ENCODE results near the gene SLC35F3.
"Not testable (repeated sequence)": the region's sequence is repeated elsewhere in the genome, so short reads cannot be mapped to it uniquely, and the experiment has no call there.

SLC35F3 gene

DNA sequence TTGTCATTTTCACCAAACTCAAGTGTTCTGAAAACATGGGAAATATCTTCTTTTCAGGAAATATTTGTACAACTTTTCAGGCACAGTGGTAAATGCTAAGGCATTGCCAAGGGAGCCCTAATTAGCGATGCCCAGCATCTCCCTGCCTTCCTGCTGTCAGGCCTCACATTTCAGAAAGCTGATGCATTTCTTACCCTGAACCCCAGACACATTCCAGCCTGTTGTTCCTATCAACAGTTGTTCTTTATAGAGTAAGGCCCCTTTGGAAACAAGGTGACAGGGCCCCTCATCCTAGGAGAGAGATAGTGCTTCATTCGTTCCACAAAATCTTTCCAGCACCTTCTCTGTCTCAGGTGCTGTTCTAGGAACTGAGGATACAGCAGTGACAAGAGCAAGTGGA lies 332.9 kb downstream of the SLC35F3 start:
- H3K27ac ChIP-seq (ENCODE audit: insufficient read depth, low read depth, low read length, poor library complexity, severe bottlenecking) = no peak overlapping the region
- 80 to 86% methylated on average over 2 of the region's 2 CpGs for WGBS, 2 experiments
- no peak overlapping the region for H3K4me3 ChIP-seq (ENCODE audit: insufficient read depth, low read depth, low read length)
- no peaks in the 10 kb centered on the region for H3K9me3 ChIP-seq (ENCODE audit: control insufficient read depth, low read length)
- no peaks in the 10 kb centered on the region for H3K36me3 ChIP-seq (ENCODE audit: control insufficient read depth, insufficient read depth, low read length)
- no peaks in the 10 kb centered on the region for H3K4me1 ChIP-seq (ENCODE audit: control insufficient read depth, insufficient read depth, low read length)
- no peaks in the 10 kb centered on the region for H3K27me3 ChIP-seq (ENCODE audit: control insufficient read depth, insufficient read depth, low read length, poor library complexity, severe bottlenecking)

DNA sequence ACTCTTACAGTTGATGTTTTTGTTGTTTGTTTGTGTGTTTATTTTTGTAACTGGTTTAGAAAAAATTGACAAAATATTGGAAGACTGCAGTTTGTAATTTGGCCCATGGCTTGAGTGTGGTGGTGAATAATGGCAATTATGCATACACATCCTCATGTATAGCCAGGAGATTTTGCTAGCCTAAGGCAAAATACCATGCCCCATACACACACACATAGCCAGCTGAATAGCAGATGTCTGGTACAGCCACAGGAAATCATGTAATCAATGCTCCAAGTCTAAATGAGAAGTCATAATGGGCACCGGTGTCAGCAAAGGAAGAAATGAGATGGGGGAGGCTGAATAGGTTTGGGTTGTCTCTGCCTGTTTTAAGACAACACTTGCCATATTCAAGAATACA lies 333.6 kb downstream of the SLC35F3 start:
- 89 to 100% methylated on average over 1 of the region's 1 CpG for WGBS, 2 experiments
- Histone ChIP-seq H3K27me3 (ENCODE audit: control insufficient read depth, insufficient read depth, low read length, poor library complexity, severe bottlenecking) (no peaks in the 10 kb centered on the region), H3K4me1 (ENCODE audit: control insufficient read depth, insufficient read depth, low read length) (no peaks in the 10 kb centered on the region), H3K9me3 (ENCODE audit: control insufficient read depth, low read length) (no peaks in the 10 kb centered on the region), H3K36me3 (ENCODE audit: control insufficient read depth, insufficient read depth, low read length) (no peaks in the 10 kb centered on the region), H3K4me3 (ENCODE audit: insufficient read depth, low read depth, low read length) (no peak overlapping the region), H3K27ac (ENCODE audit: insufficient read depth, low read depth, low read length, poor library complexity, severe bottlenecking) (no peak overlapping the region)

DNA sequence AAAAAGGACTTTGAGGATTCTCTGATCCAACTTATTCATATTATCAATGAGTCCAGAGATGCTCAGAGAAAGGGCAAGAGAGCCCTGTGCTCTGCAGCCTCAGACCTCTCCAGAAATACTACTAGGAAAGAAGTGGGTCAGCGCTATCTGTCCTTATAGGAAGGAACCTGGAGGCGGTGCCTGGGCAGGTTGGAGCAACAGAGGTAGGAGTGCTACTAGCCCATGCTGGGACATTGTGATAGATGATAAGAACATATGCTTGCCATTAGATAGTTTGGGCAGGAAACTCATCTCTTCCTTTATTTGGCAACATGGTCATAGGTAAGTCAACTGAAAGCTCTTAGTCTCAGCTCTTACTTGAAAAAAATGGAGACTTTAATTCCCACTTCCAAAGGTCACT lies 335.0 kb downstream of the SLC35F3 start:
- 94 to 98% methylated on average over 2 of the region's 2 CpGs for WGBS, 2 experiments
- H3K4me1 ChIP-seq (ENCODE audit: control insufficient read depth, insufficient read depth, low read length) = no peaks in the 10 kb centered on the region
- H3K4me3 ChIP-seq (ENCODE audit: insufficient read depth, low read depth, low read length) = no peak overlapping the region
- no peaks in the 10 kb centered on the region for H3K36me3 ChIP-seq (ENCODE audit: control insufficient read depth, insufficient read depth, low read length)
- H3K27ac ChIP-seq (ENCODE audit: insufficient read depth, low read depth, low read length, poor library complexity, severe bottlenecking) = no peak overlapping the region
- no peaks in the 10 kb centered on the region for H3K27me3 ChIP-seq (ENCODE audit: control insufficient read depth, insufficient read depth, low read length, poor library complexity, severe bottlenecking)
- H3K9me3 ChIP-seq (ENCODE audit: control insufficient read depth, low read length) = no peaks in the 10 kb centered on the region

DNA sequence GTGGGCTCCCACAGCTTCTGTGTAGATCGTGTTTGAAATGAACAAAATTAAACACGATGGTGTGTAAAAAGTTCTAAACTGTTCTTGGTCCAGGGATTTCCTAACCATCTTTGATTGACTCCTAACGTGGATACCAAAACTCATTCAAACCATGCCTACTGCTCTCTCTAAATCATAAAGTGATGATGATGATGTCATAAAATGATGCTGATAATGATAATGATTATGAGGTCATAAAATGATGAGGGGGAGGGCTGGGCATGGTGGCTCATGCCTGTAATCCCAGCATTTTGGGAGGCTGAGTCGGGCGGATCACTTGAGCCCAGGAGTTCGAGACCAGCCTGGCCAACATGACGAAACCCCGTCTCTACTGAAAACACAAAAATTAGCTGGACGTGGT lies 335.5 kb downstream of the SLC35F3 start:
- Histone ChIP-seq H3K4me1 (ENCODE audit: control insufficient read depth, insufficient read depth, low read length) (no peaks in the 10 kb centered on the region), H3K27me3 (ENCODE audit: control insufficient read depth, insufficient read depth, low read length, poor library complexity, severe bottlenecking) (no peaks in the 10 kb centered on the region), H3K4me3 (ENCODE audit: insufficient read depth, low read depth, low read length) (no peak overlapping the region), H3K27ac (ENCODE audit: insufficient read depth, low read depth, low read length, poor library complexity, severe bottlenecking) (no peak overlapping the region), H3K36me3 (ENCODE audit: control insufficient read depth, insufficient read depth, low read length) (no peaks in the 10 kb centered on the region), H3K9me3 (ENCODE audit: control insufficient read depth, low read length) (no peaks in the 10 kb centered on the region)
- WGBS, 2 experiments = 95 to 96% methylated on average over 8 to 9 of the region's 9 CpGs

DNA sequence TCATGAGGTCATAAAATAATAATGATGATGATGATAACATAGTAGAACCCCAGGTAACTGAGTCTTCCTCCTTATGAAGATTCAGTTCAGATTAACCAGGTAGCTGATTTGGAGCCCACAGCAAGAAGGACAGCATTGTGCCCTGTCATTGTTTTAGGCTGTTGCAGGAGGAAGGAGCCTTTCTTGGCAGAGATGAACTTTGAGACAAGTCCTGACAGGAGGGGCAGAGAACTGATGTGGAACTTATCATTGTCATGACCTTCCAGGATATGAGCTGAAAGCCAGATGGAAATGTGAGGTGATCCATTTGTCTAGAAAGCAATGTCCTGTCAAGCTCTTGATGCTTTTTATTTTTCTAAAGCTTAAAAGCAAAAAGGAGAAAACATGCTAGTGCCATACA lies 336.2 kb downstream of the SLC35F3 start:
- Histone ChIP-seq H3K4me3 (ENCODE audit: insufficient read depth, low read depth, low read length) (no peak overlapping the region), H3K27ac (ENCODE audit: insufficient read depth, low read depth, low read length, poor library complexity, severe bottlenecking) (no peak overlapping the region), H3K4me1 (ENCODE audit: control insufficient read depth, insufficient read depth, low read length) (no peaks in the 10 kb centered on the region), H3K9me3 (ENCODE audit: control insufficient read depth, low read length) (no peaks in the 10 kb centered on the region), H3K27me3 (ENCODE audit: control insufficient read depth, insufficient read depth, low read length, poor library complexity, severe bottlenecking) (no peaks in the 10 kb centered on the region), H3K36me3 (ENCODE audit: control insufficient read depth, insufficient read depth, low read length) (no peaks in the 10 kb centered on the region)

DNA sequence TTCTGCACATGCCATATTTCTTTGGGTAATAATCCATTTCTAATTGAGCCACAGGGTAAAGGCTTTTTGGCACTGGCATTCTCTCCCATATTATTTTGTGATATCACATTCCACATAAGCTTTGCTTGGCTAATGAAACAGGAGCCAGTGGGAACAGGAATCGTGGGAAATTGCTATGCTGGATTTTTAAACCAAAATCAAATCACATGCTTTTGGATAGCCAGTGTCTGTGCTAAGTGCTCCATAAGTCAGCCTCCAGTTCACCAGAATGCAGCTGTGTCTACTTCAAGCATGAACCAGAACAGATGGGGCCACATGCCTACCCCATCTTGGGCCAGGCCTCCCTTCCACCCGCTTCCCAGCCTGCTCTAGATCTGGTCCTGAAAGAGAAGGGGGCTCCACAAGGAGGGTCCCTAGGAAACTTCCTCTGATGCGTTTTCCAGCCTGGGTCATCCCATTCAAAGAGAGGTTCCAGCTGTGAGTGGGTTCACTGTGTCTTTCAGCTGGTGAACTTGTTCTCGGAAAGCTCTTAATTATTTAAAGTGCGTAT lies 337.5 kb downstream of the SLC35F3 start:
- WGBS, 2 experiments = 90% methylated on average over 5 of the region's 5 CpGs
- no peak overlapping the region for H3K4me3 ChIP-seq (ENCODE audit: insufficient read depth, low read depth, low read length)
- no peak overlapping the region for H3K27ac ChIP-seq (ENCODE audit: insufficient read depth, low read depth, low read length, poor library complexity, severe bottlenecking)
- H3K36me3 ChIP-seq (ENCODE audit: control insufficient read depth, insufficient read depth, low read length) = no peaks in the 10 kb centered on the region
- no peaks in the 10 kb centered on the region for H3K27me3 ChIP-seq (ENCODE audit: control insufficient read depth, insufficient read depth, low read length, poor library complexity, severe bottlenecking)
- no peaks in the 10 kb centered on the region for H3K4me1 ChIP-seq (ENCODE audit: control insufficient read depth, insufficient read depth, low read length)
- H3K9me3 ChIP-seq (ENCODE audit: control insufficient read depth, low read length) = no peaks in the 10 kb centered on the region

DNA sequence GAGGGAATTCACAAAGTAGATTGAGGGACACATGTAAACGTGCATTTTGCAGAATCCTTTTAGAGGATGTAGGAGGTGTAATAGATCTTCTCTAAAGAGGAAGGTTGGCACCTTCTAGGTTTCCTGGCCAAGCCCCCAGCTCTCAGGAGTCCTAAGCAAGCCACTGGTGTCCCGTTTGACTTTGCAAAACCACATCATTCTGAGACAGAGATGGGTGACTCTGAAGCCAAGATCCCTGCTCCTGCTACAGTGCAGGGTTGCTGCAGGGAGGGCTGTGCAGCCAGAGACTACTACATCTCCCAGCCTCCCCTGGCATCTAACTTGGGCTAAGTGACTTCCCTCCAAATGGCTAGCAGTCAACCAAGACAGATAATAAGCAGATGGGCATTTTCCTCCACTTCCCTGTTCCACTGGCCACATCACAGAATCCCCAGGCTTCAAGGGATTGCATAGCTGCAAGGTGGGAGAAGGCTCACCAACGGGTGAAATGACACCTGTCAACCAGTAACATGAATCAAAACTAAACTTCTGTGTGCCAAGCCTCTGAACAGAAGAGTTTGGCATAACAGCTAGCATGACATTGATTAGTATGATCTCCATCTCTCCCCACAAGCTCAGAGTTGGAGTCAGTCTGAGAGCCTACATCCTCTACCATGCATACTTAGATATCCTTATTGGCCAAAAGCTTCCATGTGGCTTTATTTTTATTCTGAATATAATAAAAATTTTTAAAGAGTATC lies 339.2 kb downstream of the SLC35F3 start:
- no peak overlapping the region for H3K4me3 ChIP-seq (ENCODE audit: insufficient read depth, low read depth, low read length)
- H3K4me1 ChIP-seq (ENCODE audit: control insufficient read depth, insufficient read depth, low read length) = no peaks in the 10 kb centered on the region
- no peak overlapping the region for H3K27ac ChIP-seq (ENCODE audit: insufficient read depth, low read depth, low read length, poor library complexity, severe bottlenecking)
- no peaks in the 10 kb centered on the region for H3K27me3 ChIP-seq (ENCODE audit: control insufficient read depth, insufficient read depth, low read length, poor library complexity, severe bottlenecking)
- H3K36me3 ChIP-seq (ENCODE audit: control insufficient read depth, insufficient read depth, low read length) = no peaks in the 10 kb centered on the region
- 92 to 93% methylated on average over 3 of the region's 3 CpGs for WGBS, 2 experiments
- no peaks in the 10 kb centered on the region for H3K9me3 ChIP-seq (ENCODE audit: control insufficient read depth, low read length)

DNA sequence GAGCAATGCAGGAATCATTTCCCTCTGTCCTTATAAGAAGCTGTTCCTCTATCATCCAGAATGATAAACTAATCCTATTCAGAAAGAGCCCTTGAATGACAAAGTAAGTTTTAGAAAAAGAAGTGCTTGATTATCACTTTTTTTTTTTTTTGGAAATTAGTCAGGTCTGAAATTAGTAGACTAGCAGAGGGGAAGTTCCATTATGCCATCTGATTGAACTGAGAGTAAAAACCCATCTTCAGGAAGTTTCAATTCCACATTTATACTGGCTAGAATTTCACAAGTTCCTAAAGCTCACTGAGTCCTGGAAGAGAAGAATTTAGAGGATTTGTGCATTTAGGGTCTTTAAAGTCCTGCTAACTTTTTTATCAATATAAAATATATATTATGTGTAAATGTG lies 340.0 kb downstream of the SLC35F3 start:
- H3K4me3 ChIP-seq (ENCODE audit: insufficient read depth, low read depth, low read length) = no peak overlapping the region
- H3K9me3 ChIP-seq (ENCODE audit: control insufficient read depth, low read length) = no peaks in the 10 kb centered on the region
- H3K4me1 ChIP-seq (ENCODE audit: control insufficient read depth, insufficient read depth, low read length) = no peaks in the 10 kb centered on the region
- no peaks in the 10 kb centered on the region for H3K36me3 ChIP-seq (ENCODE audit: control insufficient read depth, insufficient read depth, low read length)
- H3K27ac ChIP-seq (ENCODE audit: insufficient read depth, low read depth, low read length, poor library complexity, severe bottlenecking) = no peak overlapping the region
- H3K27me3 ChIP-seq (ENCODE audit: control insufficient read depth, insufficient read depth, low read length, poor library complexity, severe bottlenecking) = no peaks in the 10 kb centered on the region

DNA sequence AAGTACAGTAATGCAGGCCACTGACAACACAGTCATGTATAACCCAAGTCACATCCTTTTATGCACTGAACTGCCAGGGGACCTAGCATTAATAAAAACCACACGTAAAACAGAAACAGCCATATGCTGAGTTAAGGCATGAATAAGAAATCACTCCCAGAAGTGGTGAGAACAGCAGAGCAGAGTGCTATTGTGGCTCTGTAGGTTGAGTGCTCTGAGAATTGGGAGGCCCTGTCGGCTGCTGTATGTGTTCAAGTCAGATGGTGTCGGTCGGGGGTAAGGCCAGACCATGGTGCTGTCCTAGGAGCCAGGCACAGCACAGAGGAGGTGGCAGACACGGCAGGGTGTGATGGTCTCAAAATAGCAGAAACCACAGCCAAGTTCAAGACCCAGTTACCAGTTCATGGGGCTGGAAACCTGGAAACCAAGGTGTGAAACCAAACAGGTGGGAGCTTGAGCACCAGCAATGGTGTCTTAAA lies 342.2 kb downstream of the SLC35F3 start:
- peaks cover 5% of the 10 kb centered on the region for H3K4me1 ChIP-seq (ENCODE audit: control insufficient read depth, insufficient read depth, low read length)
- no peak overlapping the region for H3K27ac ChIP-seq (ENCODE audit: insufficient read depth, low read depth, low read length, poor library complexity, severe bottlenecking)
- no peaks in the 10 kb centered on the region for H3K36me3 ChIP-seq (ENCODE audit: control insufficient read depth, insufficient read depth, low read length)
- WGBS, 2 experiments = 94 to 95% methylated on average over 5 of the region's 5 CpGs
- H3K4me3 ChIP-seq (ENCODE audit: insufficient read depth, low read depth, low read length) = no peak overlapping the region
- no peaks in the 10 kb centered on the region for H3K9me3 ChIP-seq (ENCODE audit: control insufficient read depth, low read length)
- no peaks in the 10 kb centered on the region for H3K27me3 ChIP-seq (ENCODE audit: control insufficient read depth, insufficient read depth, low read length, poor library complexity, severe bottlenecking)

DNA sequence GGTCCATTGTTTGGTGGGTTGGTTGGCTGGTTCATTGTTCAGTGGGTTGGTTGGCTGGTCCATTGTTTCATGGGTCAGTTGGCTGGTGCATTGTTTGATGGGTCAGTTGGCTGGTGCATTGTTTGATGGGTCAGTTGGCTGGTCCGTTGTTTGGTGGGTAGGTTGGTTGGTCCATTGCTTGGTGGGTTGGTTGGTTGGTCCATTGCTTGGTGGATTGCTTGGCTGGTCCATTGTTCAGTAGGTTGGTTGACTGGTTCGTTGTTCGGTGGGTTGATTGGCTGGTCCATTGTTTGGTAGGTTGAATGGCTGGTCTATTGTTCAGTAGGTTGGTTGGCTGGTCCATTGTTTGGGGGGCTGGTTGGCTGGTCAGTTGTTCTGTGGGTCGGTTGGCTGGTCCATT lies 343.3 kb downstream of the SLC35F3 start:
- H3K27ac ChIP-seq (ENCODE audit: insufficient read depth, low read depth, low read length, poor library complexity, severe bottlenecking); H3K9me3 ChIP-seq (ENCODE audit: control insufficient read depth, low read length); H3K4me1 ChIP-seq (ENCODE audit: control insufficient read depth, insufficient read depth, low read length); H3K4me3 ChIP-seq (ENCODE audit: insufficient read depth, low read depth, low read length); H3K36me3 ChIP-seq (ENCODE audit: control insufficient read depth, insufficient read depth, low read length); H3K27me3 ChIP-seq (ENCODE audit: control insufficient read depth, insufficient read depth, low read length, poor library complexity, severe bottlenecking): not testable (repeated sequence)
- WGBS, 2 experiments = 92 to 93% methylated on average over 4 of the region's 4 CpGs

Data from ectodermal cell (in vitro differentiated cells).